ENCODE results near the gene CLCN6. TPM values are rescaled to one million over a fixed set of nuclear protein-coding genes. Genes with fewer than 3 reads are reported as not detected.

The CLCN6 gene
- total RNA-seq, 4 donors from 2014 or later = 14.6 to 31.5 (median 22.7) TPM

- H3K36me3 ChIP-seq = no peaks in the 10 kb centered on the region
- intact Hi-C loops (cut with DNase I; ENCODE audit: low total_unique reads) = loop anchor here (10.0 kb wide), 1 partner anchor 72 kb away; the partner anchor contains the start of gene AGTRAP
- H3K4me3 ChIP-seq = peak overlapping the region; percentile 62 to 76
- no peak for TF ChIP-seq CTCF (IDR thresholded peaks at IDR 0.05)
- no peak for TF ChIP-seq POLR2A (IDR thresholded peaks at IDR 0.05)
- peak overlapping the region; percentile 99 for H3K27ac ChIP-seq
- DNase-seq = no peak
- no peaks in the 10 kb centered on the region for H3K27me3 ChIP-seq
- H3K4me1 ChIP-seq = peaks cover 6 to 21% of the 10 kb centered on the region in 2 donors
- H3K9me3 ChIP-seq = no peaks in the 10 kb centered on the region
Observed at GRCh38 chr1:11807133-11807532, 1.1 kb downstream of the CLCN6 start.

- no peaks in the 10 kb centered on the region for H3K36me3 ChIP-seq
- no peak overlapping the region for H3K4me3 ChIP-seq
- H3K9me3 ChIP-seq = no peaks in the 10 kb centered on the region
- peaks cover 0 to 3% of the 10 kb centered on the region in 2 donors for H3K4me1 ChIP-seq
- no peak overlapping the region for H3K27ac ChIP-seq
- DNase-seq = no peak
- intact Hi-C loops (cut with DNase I; ENCODE audit: low total_unique reads) = no loop called here
- TF ChIP-seq CTCF (IDR thresholded peaks at IDR 0.05) (no peak), POLR2A (IDR thresholded peaks at IDR 0.05) (no peak)
- H3K27me3 ChIP-seq = no peaks in the 10 kb centered on the region
Observed at GRCh38 chr1:11813021-11813420, 7.0 kb downstream of the CLCN6 start.

GRCh38 chr1:11817192-11817591 lies 11.2 kb downstream of the CLCN6 start:
- Histone ChIP-seq H3K9me3 (no peaks in the 10 kb centered on the region), H3K27me3 (no peaks in the 10 kb centered on the region), H3K27ac (no peak overlapping the region), H3K36me3 (no peaks in the 10 kb centered on the region), H3K4me1 (no peaks in the 10 kb centered on the region), H3K4me3 (no peak overlapping the region)
- intact Hi-C loops (cut with DNase I; ENCODE audit: low total_unique reads) = no loop called here
- DNase-seq = no peak
- TF ChIP-seq POLR2A (IDR thresholded peaks at IDR 0.05) (no peak), CTCF (IDR thresholded peaks at IDR 0.05) (no peak)

- no peak for TF ChIP-seq CTCF (IDR thresholded peaks at IDR 0.05)
- TF ChIP-seq POLR2A (IDR thresholded peaks at IDR 0.05) = no peak
- no peaks in the 10 kb centered on the region for H3K27me3 ChIP-seq
- H3K9me3 ChIP-seq = no peaks in the 10 kb centered on the region
- H3K36me3 ChIP-seq = no peaks in the 10 kb centered on the region
- intact Hi-C loops (cut with DNase I; ENCODE audit: low total_unique reads) = no loop called here
- no peaks in the 10 kb centered on the region for H3K4me1 ChIP-seq
- no peak overlapping the region for H3K4me3 ChIP-seq
- DNase-seq = no peak
- no peak overlapping the region for H3K27ac ChIP-seq
Observed at GRCh38 chr1:11822091-11822490, 16.1 kb downstream of the CLCN6 start.

DNA sequence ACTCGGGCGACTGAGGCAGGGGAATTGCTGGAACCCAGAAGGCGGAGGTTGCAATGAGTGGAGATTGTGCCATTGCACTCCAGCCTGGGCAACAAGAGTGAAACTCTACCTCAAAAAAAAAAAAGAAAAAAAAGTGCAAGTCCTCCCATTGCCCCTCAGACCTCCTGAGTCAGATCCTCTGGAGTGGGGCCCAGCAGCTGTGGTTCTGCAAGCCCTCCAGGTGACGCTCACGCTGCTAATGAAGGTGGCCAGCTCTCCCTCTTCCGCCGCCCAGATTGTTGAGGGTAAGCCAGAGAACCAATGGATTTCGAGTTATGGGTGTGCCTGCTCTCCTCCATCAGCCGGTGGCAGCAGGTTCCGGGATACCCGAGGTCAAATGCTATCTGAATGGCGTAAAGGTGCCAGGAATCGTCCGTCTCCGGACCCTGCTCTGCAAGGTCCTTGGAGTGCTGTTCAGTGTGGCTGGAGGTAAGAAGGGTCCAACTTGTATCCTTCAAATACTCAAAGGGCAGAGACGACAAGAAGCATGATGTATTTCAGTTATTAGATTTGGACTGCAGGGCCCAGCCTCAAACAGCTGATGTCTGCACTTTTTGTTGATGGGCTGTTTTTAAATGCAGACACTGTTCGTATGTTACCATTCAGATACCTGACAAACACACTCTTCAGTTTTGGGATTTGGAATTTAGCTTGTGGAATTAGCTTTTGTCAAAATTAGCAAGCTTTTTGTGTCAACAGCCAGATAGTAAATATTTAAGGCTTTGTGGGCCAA lies 17.6 kb downstream of the CLCN6 start:
- TF ChIP-seq CTCF (IDR thresholded peaks at IDR 0.05) (no peak), POLR2A (IDR thresholded peaks at IDR 0.05) (no peak)
- no peak overlapping the region for H3K27ac ChIP-seq
- no peaks in the 10 kb centered on the region for H3K9me3 ChIP-seq
- H3K36me3 ChIP-seq = no peaks in the 10 kb centered on the region
- H3K27me3 ChIP-seq = no peaks in the 10 kb centered on the region
- no peak overlapping the region for H3K4me3 ChIP-seq
- no peaks in the 10 kb centered on the region for H3K4me1 ChIP-seq
- DNase-seq = no peak
- intact Hi-C loops (cut with DNase I; ENCODE audit: low total_unique reads) = no loop called here

Measured in uterus (tissue), 4 donors.